ENCODE measurements around the gene C13orf46.
"Not testable (repeated sequence)": the region's sequence is repeated elsewhere in the genome, so short reads cannot be mapped to it uniquely, and the experiment has no call there.

C13orf46 gene

DNA sequence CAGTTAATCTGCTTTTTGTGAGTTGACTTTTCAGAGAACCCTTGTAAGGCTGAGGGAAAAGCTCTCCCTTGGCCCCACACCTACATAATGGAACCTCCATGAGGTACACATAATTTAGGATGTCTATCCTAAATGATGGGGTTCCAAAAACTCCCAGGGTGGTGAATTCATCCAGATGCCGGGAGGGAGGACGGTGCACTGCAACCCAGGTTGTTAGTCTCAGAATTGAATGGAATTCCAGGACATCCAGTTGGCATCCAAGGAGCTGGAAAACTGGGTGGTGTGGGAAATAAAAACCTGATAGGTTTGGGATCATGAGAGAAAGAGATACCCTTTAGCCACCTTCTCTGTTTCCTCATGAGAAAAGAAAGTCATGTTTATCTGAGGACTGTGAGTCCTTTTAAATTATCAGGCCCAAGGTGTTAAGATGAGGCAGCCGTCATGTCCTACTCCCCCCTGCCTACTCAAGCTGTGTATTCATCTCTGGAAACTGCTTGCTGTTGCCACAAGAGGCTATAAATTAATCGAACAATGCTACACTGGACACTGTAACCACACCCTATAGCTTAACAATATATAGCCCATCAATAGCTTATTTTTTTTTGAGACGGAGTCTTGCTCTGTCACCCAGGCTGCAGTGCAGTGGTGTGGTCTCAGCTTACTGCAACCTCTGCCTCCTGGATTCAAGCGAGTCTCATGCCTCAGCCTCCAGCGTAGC, 49.5 kb downstream of the C13orf46 start:
- DNase-seq (ENCODE audit: low read depth in 2 of 2) = no peak

DNA sequence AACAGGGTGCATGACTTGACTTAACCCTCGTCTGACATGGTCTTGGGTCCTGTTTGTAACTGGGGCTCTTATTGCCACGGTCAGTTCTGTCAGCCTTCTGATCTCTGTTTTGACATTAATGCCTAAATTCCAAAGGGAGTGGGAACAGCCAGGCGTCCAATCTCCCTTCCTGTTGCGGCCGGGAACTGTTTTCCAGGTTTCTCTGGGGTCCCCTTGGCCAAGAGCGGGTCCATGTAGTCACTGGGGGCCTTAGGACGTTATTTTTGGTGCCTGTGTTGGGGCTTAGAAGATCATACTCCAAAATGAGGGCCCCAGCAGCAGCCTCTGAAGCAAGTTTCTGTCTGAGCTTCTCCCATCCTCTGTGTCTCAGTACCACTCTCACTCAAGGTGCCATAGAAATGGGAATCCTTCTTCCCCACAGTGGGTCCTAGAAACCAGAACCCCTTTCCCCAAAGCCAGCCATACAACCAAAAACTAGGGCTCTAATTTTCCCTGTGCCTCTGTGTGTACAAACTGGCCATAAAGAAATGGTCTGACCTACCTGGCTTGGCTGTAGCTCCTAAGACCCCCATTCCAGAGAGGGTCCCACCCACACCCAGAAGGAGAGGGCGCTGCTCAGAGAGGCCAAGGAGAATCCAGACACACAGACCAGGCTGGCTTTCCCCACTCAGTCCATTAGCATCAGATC, 50.4 kb downstream of the C13orf46 start:
- no peak for DNase-seq (ENCODE audit: low read depth in 2 of 2)

DNA sequence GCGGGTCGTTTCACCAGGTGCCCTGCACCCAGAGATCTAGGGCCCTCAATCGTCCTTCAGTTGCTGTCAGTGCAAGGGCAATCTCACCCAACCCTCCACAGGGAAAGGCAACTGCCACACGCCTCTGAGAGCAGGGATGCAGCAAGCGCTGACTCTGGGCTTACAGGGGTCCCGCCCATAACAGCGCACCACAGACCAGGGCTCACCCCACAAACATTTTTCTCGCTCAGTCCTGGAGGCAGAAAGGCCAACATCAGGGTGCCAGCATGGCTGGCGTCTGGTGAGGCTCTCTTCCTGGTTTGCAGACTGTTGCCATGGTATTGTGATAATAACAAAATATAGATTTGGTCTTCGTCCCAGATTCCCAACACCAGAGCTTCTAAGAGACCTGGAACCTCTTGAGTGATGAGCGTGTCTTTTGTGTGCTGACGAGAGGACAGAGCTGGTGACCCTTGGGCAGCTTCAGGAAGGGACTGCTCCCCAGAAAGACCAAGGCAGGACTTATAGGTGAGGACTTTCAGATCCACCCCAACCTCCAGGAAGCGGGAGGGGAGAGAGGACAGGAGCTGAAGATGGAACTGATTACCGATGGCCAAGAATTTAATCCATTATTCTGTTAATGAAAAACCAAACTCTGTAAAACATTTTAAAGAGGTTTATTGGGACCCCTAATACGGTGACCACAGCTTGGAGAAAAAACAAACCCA, 51.3 kb downstream of the C13orf46 start:
- no peak for DNase-seq (ENCODE audit: low read depth in 2 of 2)

DNA sequence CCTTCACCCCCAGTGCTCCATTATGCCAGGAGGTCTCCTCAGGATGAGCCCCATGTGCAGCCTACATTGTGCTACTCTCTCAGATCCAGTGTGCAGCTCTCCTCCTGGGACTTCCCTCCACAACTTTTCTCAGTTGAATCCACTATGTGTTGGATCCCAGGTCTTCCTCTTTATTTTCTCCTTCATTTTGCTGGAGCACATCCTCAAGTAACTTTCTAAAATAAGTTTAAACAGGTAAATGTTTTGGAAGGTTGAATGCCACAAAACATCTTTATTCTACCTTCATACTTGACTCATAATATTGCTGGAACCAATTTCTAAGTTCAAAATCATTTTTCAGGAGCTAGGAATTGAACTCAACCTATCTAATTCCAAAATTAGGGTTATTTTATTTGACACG, 52.1 kb downstream of the C13orf46 start:
- no peak for DNase-seq (ENCODE audit: low read depth in 2 of 2)

DNA sequence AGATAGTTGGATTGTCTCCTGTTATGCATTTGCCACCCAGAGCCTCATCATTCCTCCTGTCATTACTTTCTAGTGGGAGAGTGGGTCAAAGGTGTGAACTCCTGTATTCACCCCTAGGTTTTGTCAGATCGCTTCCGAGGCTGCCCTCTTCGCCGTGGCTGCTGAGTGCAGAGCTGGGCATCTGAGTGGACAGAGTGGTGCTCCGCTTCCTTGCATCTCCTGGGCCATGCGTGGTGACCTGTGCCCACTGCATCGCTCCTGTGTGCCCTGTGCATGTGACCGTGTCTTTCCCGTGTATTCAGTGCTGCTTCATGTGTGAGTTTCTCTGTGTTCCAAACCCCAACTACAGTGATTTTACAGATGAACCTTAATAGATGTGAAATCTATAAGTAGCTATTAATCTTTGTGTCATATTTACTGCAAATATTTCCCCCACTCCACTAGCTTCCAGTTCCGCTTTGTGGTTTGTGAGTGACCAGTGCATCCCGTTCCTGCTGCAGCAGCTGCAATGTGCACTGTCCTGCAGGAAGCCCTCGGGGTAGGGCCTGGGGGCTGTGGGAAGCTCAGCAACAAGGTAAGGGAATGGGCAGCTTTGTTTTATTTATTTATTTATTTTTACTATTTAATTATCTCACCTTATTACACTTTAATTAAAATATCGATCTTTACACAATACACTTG, 53.1 kb downstream of the C13orf46 start:
- no peak for DNase-seq (ENCODE audit: low read depth in 2 of 2)

DNA sequence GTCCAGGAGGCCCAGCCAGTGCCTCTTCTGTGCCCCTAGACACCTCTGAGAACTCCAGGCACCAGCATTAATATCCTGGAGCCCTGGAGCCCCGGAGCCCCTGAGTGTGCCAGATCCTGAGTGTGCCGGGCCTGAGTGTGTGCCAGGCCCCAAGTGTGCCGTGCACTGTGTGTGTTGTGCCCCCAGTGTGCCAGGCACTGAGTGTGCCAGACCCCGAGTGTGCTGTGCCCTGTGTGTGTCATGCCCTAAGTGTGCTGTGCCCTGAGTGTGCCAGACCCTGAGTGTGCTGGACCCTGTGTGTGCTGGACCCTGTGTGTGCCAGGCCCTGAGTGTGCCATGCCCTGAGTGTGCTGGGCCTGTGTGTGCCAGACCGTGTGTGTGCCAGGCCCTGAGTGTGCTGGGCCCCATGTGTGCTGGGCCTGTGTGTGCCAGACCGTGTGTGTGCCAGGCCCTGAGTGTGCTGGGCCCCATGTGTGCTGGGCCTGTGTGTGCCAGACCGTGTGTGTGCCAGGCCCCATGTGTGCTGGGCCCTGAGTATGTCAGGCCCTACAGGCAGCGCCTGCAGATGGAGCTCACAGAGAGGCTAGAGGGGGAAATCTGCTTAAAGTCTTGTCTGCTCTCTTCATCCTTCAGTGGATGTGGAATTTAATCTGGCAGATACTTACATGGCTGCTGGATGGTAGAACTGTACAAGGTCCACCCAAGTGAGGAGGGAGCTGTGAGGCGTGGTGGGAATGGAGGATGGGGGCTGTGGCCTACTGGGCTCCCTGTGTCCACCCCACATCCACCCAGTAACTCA, 53.9 kb downstream of the C13orf46 start:
- no peak for DNase-seq (ENCODE audit: low read depth in 2 of 2)

DNA sequence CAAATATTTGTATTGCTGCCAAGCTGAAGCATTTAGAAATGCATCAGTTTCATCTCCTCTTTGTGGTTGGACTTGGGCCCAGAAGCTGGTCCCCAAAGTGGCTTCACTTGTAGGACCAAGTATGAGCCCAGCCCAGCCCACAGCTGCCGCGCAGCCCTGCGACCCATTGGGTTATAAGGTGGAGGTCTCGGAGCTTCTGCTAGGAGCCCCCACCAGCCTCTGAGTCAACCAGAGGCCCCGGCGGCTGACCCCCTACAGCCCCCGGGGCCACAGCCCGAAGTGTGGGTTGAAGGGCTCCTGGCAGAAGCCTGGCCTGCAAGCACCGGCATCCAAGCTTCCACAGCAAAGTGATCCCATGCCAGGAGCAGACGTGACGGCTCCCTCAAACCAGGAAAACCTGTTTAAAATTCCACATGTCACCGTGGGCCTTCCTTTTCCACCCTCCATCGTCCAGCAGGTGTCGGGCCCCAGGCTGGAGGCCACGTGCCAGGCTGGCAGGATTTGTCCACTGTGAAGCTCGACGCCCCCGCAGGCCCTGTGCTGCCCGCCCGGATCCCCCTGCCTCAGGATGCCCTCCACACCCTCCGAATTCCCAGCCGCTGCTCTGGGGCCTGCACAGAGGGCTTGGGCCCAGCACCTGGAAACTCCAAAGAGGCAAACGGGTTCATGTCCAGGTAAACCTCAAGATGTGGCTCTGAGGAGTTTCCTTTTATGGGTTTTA, 54.7 kb downstream of the C13orf46 start:
- DNase-seq (ENCODE audit: low read depth in 2 of 2) = no peak

DNA sequence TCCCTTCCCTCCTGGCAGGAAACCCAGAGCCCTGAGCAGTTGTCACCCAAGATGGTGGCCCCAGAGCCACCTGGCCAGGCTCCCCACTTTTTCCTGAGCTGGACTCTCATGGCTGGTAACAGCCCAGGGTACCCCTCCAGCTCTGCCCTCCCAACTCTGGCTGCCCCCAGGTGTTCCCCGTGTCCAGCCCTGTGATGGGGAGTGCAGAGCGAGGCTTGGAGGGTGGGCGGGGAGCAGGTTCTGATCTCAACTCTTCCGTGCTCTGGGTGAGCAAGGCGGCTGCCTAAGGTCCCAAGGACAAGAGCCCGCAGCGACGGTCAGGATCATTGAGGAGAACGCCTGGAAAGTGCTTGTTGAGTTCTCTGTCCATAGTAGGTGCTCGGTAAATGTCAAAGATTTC, 55.3 kb downstream of the C13orf46 start:
- no peak for DNase-seq (ENCODE audit: low read depth in 2 of 2)

DNA sequence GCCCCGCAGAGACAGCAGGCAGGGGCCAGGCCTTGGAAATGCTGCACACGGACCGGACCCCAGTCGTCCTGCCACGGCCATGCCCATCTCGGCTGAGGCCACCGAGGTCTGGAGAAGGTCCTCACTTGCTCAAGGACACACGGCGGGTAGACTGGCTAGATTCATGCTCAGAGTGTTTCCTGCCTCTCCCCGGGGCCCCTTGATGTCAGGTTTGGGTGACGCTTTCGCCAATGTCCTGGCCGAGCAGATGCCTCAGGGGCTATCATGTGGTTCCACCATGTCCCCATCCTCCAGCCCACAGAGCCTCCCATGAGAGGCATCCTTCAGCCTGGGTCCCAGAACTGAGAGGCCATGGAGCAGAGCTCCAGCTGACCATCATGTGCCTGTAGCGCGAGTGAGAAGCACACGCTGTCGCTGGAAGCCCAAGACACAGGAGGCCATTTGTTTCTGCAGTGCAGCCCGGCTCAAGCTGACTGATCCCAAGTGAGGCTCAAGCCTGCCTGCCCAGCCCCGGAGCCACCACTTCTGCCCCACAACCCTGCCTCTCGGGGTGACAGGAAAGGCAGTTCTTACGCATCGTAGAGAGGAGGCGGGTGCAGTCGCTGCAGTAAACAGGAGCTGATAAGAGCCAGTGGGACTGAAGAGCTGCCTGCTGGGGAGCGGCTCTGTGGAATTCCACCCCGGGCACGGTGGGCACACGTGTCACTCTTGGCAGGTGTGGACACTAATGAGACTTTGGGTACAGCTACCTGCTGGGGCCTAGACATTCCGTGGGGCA, 56.1 kb downstream of the C13orf46 start:
- no peak for DNase-seq (ENCODE audit: low read depth in 2 of 2)

DNA sequence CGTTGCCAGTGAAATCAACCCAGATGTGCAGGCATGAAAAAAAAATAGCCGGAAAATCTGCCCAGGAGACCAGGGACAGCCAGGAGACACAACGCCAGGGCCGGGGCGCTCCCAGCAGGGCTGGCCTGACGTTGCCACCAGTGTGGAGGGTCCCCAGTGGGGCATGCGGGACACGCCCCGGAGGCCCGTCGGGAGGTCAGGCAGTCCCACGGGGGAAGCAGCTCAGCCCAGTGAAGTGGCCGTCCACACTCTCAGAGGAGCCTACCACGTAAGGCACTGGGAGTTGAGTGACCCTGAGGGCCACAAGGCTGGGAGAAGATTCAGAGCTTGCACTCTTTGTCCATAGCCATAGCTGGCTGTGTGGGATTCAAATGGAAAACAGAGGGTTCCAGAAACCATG, 56.8 kb downstream of the C13orf46 start:
- no peak for DNase-seq (ENCODE audit: low read depth in 2 of 2)

DNA sequence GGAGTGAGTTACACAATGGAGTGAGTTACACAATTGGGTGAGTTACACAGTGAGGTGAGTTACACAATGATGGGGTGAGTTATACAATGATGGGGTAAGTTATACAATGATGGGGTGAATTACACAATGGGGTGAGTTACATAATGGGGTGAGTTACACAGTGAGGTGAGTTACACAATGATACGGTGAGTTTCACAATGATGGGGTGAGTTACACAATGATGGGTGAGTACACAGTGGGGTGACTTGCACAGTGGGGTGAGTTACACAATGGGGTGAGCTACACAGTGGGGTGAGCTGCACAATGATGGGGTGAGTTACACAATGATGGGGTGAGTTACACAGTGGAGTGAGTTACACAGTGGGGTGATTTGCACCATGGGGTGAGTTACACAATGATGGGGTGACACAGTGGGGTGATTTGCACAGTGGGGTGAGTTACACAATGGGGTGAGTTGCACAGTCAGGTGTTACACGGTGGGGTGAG, 57.5 kb downstream of the C13orf46 start:
- no peak for DNase-seq (ENCODE audit: low read depth in 2 of 2)

DNA sequence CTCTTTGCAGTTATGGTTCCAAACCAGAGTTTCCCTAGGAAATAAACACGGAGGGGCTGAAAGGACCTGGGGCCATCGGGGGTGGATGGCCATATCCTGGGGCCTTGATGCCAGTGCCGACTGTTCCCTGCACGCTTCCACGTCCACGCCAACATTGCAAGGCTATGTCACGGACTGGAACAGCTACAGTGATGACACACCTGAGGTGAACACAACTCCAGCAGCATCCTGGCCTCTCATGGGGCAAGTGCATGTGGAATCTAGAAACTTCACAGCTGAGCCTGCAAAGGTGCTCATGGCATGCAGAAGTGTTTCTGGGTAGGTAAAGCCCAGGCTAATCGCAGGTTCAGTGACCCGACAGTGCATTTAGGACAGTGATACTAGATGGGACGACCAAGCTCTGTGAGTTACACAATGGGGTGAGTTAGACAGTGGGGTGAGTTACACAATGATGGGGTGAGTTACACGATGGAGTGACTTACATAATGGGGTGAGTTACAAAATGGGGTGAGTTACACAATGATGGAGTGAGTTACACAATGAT, 58.0 kb downstream of the C13orf46 start:
- no peak for DNase-seq (ENCODE audit: low read depth in 2 of 2)

DNA sequence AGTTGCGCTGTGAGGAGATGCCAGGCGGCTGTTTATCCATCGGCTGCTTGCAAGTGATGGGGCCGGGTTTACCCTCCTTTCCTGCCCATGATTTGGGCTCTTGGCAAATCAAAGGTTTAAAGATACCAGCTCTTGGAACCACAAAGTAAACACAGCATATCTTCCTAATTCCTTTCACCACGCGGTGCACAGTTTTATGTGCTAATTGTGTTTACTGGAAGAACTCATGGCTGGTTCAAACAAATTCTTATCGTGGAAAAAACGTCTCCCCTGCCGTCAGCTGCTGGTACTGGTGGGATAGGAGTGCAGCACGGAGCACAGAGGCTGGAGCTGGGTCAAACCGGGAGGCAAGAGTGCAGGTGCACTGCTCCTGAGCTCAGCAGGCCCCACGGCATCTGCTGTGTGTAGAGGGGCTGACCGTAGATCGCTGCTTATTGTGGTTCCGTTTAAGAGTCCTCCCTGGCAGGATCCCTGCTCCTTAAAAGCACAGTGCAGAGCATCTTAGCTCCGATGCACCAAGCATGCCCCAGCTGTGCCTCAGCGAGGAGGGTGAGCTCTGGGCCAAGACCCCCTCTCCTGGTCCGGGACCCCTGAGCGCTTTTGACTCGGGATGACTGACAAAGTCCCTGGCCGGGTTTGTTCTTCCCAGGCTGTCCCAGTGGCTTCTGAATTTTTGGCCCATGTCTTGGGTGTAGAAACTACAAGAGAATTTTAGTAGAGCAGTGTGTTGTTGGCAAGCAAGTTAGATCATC, 58.7 kb downstream of the C13orf46 start:
- no peak for DNase-seq (ENCODE audit: low read depth in 2 of 2)

DNA sequence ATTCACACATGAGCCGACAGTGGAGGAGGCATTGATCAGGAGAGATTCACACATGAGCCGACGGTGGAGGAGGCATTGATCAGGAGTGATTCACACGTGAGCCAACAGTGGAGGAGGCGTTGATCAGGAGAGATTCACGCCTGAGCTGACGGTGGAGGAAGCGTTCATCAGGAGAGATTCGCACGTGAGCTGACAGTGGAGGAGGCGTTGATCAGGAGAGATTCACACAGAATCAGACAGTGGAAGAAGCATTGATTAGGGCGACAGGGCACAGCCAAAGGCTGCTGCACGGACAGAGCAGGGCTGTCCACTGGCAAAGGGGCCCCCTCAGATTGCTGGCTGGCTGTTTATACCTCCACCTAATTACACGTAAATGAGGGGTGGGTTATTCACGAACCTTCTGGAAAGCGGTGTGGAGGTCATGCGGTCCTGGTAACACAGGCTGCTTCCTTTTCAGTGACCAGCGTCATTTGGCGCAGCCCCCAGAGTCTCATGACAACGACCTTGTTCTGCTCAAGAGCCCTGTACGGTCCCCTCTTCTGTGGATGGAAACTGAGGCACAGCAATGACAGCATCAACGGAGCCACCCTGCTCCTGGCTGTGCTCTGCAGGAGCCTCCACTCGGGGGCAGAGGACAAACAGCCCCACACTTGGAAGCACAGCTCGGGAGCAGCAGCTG, 59.4 kb downstream of the C13orf46 start:
- no peak for DNase-seq (ENCODE audit: low read depth in 2 of 2)

DNA sequence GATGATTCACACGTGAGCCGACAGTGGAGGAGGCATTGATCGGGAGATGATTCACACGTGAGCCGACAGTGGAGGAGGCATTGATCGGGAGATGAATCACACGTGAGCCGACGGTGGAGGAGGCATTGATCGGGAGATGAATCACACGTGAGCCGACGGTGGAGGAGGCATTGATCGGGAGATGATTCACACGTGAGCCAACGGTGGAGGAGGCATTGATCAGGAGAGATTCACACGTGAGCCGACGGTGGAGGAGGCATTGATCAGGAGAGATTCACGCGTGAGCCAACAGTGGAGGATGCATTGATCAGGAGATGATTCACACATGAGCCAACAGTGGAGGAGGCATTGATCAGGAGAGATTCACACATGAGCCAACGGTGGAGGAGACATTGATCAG, 60.0 kb downstream of the C13orf46 start:
- DNase-seq (ENCODE audit: low read depth in 2 of 2) = not testable (repeated sequence)

DNA sequence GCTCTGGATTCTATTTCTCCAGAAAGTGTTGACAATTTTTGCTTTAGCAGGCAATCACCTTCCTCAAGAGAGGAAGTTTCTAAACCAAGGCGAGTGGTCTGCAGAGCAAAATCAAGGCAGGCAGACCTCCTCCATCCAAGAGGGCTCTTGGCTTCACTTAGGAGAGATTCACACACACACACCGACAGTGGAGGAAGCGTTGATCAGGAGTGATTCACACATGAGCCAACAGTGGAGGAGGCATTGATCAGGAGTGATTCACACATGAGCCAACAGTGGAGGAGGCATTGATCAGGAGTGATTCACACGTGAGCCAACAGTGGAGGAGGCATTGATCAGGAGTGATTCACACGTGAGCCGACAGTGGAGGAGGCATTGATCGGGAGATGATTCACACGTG, 60.5 kb downstream of the C13orf46 start:
- peak; percentile 11 to 16 for DNase-seq (ENCODE audit: low read depth in 2 of 2)

DNA sequence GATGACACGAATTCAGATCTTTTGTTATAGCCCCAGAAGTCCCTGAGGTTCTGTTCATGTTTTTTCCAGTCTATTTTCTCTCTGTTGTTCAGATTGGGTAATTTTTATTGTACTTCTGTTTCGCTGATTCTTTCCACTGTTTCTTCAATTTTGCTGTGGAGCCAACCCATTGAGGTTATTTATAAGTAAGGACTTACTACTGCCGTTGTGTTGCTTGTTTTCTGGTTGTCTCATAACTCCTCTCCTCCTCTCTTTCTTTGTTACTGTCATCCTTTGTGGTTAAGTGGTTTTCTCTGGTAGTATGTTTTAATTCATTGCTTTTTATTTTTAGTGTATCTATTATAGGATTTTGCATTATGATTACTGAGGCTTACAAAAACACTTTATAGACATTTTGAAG, 61.3 kb downstream of the C13orf46 start:
- no peak for DNase-seq (ENCODE audit: low read depth in 2 of 2)

Data from stimulated activated CD4-positive, alpha-beta T cell treated with anti-CD3 and anti-CD28 coated beads, Interleukin-15, amount 100 ng/mL, for 48 hours (primary cell).